ENCODE measurements around the gene ALPI. TPM values are rescaled to one million over a fixed set of nuclear protein-coding genes. Genes with fewer than 3 reads are reported as not detected.

Gene ALPI
- total RNA-seq, 1 experiment from 2014 or later, result not detected

DNA sequence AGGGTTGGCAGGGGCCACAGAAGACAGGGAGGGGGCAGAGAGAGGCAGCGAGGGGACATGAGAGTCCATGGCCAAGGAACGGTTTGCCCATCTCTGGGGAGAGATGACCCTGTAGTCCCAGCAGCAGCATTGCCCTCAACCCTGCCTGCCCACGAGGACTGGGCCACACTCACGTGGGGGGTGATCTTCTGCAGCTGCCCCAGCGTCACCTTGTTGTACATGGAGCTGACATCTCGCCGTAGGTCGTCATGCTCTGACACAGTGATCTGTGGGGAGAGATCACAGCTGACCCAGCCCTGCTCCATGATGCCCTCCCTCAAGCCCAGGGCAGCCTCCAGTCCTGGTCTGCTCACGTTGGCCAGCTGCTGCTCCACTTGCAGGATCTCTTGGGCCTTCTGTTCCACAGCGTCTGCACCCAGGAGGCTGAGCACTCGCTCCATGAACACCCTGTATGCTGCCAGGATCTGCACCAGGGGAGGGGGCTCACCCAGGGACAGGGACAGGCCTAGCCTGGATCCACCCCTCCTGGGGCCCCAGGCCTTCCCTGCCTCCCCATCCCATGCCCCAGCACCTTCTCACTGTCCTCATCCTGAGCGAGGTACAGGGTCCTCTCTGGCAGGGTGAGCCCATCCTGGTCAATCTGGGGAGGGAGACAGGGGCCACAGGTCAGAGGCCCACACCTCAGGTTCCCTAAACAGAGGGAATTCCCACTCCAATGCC lies 28.8 kb downstream of the ALPI start:
- Histone ChIP-seq H3K79me2 (ENCODE audit: low read length) (no peaks in the 10 kb centered on the region), H3K27me3 (ENCODE audit: low read length) (no peaks in the 10 kb centered on the region), H3K4me3 (ENCODE audit: low read length) (no peak overlapping the region), H3K9ac (ENCODE audit: low read length) (no peak overlapping the region), H3K4me1 (ENCODE audit: insufficient read depth, low read length) (no peaks in the 10 kb centered on the region), H2AFZ (ENCODE audit: low read length) (no peak overlapping the region), H3F3A (ENCODE audit: low read length, unreplicated experiment) (no peaks in the 10 kb centered on the region), H3K36me3 (ENCODE audit: low read depth, low read length) (no peaks in the 10 kb centered on the region), H3K9me3 (ENCODE audit: low read length) (no peaks in the 10 kb centered on the region), H3K4me2 (ENCODE audit: low read length) (no peak overlapping the region), H3K9me2 (replicated peaks; ENCODE audit: low read length) (no peaks in the 10 kb centered on the region), H3K27ac (ENCODE audit: low read length) (no peak overlapping the region), H4K20me1 (ENCODE audit: low read length) (no peaks in the 10 kb centered on the region)
- no peak for ATAC-seq
- BruUV-seq (replicated peaks), result no TSS peak
- no peak for DNase-seq
- ChIA-PET POLR2A (ENCODE audit: unreplicated experiment) (no interaction called here), CTCF (no interaction called here)
- intact Hi-C loops (cut with micrococcal nuclease), result no loop called here
- TF ChIP-seq, protein P1, sequence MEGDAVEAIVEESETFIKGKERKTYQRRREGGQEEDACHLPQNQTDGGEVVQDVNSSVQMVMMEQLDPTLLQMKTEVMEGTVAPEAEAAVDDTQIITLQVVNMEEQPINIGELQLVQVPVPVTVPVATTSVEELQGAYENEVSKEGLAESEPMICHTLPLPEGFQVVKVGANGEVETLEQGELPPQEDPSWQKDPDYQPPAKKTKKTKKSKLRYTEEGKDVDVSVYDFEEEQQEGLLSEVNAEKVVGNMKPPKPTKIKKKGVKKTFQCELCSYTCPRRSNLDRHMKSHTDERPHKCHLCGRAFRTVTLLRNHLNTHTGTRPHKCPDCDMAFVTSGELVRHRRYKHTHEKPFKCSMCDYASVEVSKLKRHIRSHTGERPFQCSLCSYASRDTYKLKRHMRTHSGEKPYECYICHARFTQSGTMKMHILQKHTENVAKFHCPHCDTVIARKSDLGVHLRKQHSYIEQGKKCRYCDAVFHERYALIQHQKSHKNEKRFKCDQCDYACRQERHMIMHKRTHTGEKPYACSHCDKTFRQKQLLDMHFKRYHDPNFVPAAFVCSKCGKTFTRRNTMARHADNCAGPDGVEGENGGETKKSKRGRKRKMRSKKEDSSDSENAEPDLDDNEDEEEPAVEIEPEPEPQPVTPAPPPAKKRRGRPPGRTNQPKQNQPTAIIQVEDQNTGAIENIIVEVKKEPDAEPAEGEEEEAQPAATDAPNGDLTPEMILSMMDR (conservative IDR thresholded peaks at IDR 0.05; ENCODE audit: low read depth, low read length), result no peak
- TF ChIP-seq EZH2phosphoT487 (IDR thresholded peaks at IDR 0.05; ENCODE audit: borderline replicate concordance, low read length), result no peak
- TF ChIP-seq EZH2 (IDR thresholded peaks at IDR 0.05; ENCODE audit: low read length, unreplicated experiment), result no peak

DNA sequence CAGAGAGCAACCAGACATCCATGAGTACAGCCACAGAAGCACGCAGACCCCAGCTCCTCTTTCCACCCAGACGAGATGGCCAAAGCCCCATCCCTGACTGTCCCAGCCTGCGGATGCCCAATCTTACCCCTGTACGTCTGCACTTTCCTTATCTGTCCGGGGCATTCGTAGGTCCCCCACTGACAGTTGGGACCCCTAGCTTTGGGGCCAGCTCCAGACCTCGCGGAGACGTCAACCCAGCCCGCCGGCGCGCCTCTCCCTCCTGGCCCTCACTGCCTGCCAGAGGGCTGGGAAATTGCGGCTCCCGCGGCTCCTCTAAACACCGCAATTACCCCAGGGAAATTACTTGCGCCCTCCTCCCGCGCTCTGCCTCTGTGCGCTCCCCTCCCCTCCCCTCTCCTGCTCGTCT lies 29.4 kb downstream of the ALPI start:
- no peak overlapping the region for H3K4me2 ChIP-seq (ENCODE audit: low read length)
- H3F3A ChIP-seq (ENCODE audit: low read length, unreplicated experiment), result no peaks in the 10 kb centered on the region
- H2AFZ ChIP-seq (ENCODE audit: low read length), result no peak overlapping the region
- no TSS peak for BruUV-seq (replicated peaks)
- H3K27ac ChIP-seq (ENCODE audit: low read length), result no peak overlapping the region
- DNase-seq (no peak), ATAC-seq (no peak)
- H3K9ac ChIP-seq (ENCODE audit: low read length), result no peak overlapping the region
- ChIA-PET CTCF (no interaction called here), POLR2A (ENCODE audit: unreplicated experiment) (no interaction called here)
- no peaks in the 10 kb centered on the region for H3K9me3 ChIP-seq (ENCODE audit: low read length)
- intact Hi-C loops (cut with micrococcal nuclease), result no loop called here
- H3K4me3 ChIP-seq (ENCODE audit: low read length), result no peak overlapping the region
- H3K4me1 ChIP-seq (ENCODE audit: insufficient read depth, low read length), result no peaks in the 10 kb centered on the region
- H3K9me2 ChIP-seq (replicated peaks; ENCODE audit: low read length), result no peaks in the 10 kb centered on the region
- H3K36me3 ChIP-seq (ENCODE audit: low read depth, low read length), result no peaks in the 10 kb centered on the region
- H4K20me1 ChIP-seq (ENCODE audit: low read length), result no peaks in the 10 kb centered on the region
- TF ChIP-seq EZH2phosphoT487 (IDR thresholded peaks at IDR 0.05; ENCODE audit: borderline replicate concordance, low read length) (no peak), EZH2 (IDR thresholded peaks at IDR 0.05; ENCODE audit: low read length, unreplicated experiment) (no peak)
- TF ChIP-seq, protein P1 (conservative IDR thresholded peaks at IDR 0.05; ENCODE audit: low read depth, low read length), result no peak
- H3K79me2 ChIP-seq (ENCODE audit: low read length), result no peaks in the 10 kb centered on the region
- H3K27me3 ChIP-seq (ENCODE audit: low read length), result no peaks in the 10 kb centered on the region

DNA sequence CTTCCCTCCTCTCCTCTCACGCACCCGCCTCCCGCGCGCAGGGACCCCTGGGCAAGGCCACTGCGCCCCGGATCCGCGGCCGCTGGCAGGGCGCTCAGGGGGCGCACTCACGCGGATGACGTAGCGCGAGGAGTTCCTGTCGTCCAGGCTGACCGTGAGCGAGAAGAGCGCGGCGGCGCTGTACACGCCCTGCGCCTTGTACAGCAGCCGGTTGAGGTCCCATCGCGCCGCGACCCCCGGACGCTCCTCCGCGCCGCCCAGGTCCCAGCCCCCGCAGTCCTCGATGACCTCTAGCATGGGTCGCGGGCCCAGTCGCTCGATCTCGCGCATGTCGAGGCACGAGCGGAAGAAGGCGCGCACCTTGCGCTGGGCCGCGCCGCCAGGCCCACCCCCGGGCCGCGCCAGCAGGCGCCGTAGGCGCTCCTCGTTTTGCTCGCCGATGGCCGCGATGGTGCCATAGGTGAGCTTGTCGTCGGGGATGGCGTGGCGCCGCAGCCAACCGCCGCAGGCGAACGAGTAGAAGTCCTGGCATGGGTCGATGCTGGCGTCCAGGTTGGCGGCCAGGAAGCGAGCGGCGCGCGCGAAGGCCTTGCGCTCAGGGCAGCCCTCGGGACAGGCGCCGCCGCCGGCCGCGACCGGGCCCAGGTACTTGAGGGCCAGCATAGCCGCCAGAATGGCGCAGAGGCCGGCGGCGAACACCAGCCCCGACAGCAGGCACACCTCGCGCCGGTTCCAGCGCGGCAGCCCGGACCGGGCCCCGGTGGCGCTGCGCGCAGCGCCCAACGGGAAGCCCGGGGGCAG lies 30.0 kb downstream of the ALPI start:
- Histone ChIP-seq H3K9ac (ENCODE audit: low read length) (no peak overlapping the region), H3K27me3 (ENCODE audit: low read length) (no peaks in the 10 kb centered on the region), H3K9me3 (ENCODE audit: low read length) (no peaks in the 10 kb centered on the region), H3F3A (ENCODE audit: low read length, unreplicated experiment) (no peaks in the 10 kb centered on the region), H3K9me2 (replicated peaks; ENCODE audit: low read length) (no peaks in the 10 kb centered on the region), H3K36me3 (ENCODE audit: low read depth, low read length) (no peaks in the 10 kb centered on the region), H3K27ac (ENCODE audit: low read length) (no peak overlapping the region), H3K4me2 (ENCODE audit: low read length) (no peak overlapping the region), H2AFZ (ENCODE audit: low read length) (no peak overlapping the region), H3K79me2 (ENCODE audit: low read length) (no peaks in the 10 kb centered on the region), H3K4me3 (ENCODE audit: low read length) (no peak overlapping the region), H3K4me1 (ENCODE audit: insufficient read depth, low read length) (no peaks in the 10 kb centered on the region), H4K20me1 (ENCODE audit: low read length) (no peaks in the 10 kb centered on the region)
- POLR2A ChIA-PET (ENCODE audit: unreplicated experiment), result no interaction called here
- TF ChIP-seq EZH2 (IDR thresholded peaks at IDR 0.05; ENCODE audit: low read length, unreplicated experiment) (no peak), EZH2phosphoT487 (IDR thresholded peaks at IDR 0.05; ENCODE audit: borderline replicate concordance, low read length) (no peak)
- TF ChIP-seq, protein P1 (conservative IDR thresholded peaks at IDR 0.05; ENCODE audit: low read depth, low read length), result no peak
- ATAC-seq, result no peak
- intact Hi-C loops (cut with micrococcal nuclease), result no loop called here
- DNase-seq, result no peak
- no TSS peak for BruUV-seq (replicated peaks)
- CTCF ChIA-PET, result no interaction called here
